PFSK-1 (cell line): ENCODE measurements around the gene TMEM63A.

Experiments
- FOXP2 ChIP-seq: optimal IDR thresholded peaks from 2 replicates; pipeline ENCODE3; 2011; ENCODE audit warnings: borderline replicate concordance, control low read depth, inconsistent platforms; ENCODE audit not compliant: insufficient read depth; ENCODE audit errors: extremely low read length, extremely low read depth
- POLR2AphosphoS5 ChIP-seq: IDR thresholded peaks from 2 replicates; pipeline ENCODE4 v1.6.1; 2012; ENCODE audit warnings: low read depth, mild to moderate bottlenecking, control low read depth, low read length, moderate library complexity
- REST ChIP-seq, 2 experiments: IDR thresholded peaks; 2 replicates each; pipeline versions ENCODE4 v1.6.1 to v1.8.0; 2011 to 2012; ENCODE audit warnings: low read depth in 2 of 2, low read length in 2 of 2, control low read depth in 1 of 2, inconsistent platforms in 1 of 2, mild to moderate bottlenecking in 1 of 2, moderate library complexity in 1 of 2; ENCODE audit not compliant: insufficient read depth in 1 of 2
- SIN3A ChIP-seq: IDR thresholded peaks from 2 replicates; pipeline ENCODE4 v1.6.1; 2012; ENCODE audit warnings: mild to moderate bottlenecking, low read length, moderate library complexity, borderline replicate concordance; ENCODE audit not compliant: insufficient read depth
- TAF1 ChIP-seq: IDR thresholded peaks from 2 replicates; pipeline ENCODE4 v1.6.1; 2012; ENCODE audit warnings: low read length, control low read depth, borderline replicate concordance; ENCODE audit not compliant: insufficient read depth

TMEM63A gene

GRCh38 chr1:225891229-225891972 lies 9.2 kb upstream of the TMEM63A start:
- TF ChIP-seq POLR2AphosphoS5: no peak
- no peak for TF ChIP-seq SIN3A
- no peak for TF ChIP-seq REST (IDR thresholded peaks at IDR 0.05; ENCODE audit: insufficient read depth in 1 of 2, low read depth in 2 of 2, low read length in 2 of 2)
- TF ChIP-seq FOXP2: no peak
- no peak for TF ChIP-seq TAF1

GRCh38 chr1:225890346-225891228 lies 8.4 kb upstream of the TMEM63A start:
- no peak for TF ChIP-seq SIN3A

DNA sequence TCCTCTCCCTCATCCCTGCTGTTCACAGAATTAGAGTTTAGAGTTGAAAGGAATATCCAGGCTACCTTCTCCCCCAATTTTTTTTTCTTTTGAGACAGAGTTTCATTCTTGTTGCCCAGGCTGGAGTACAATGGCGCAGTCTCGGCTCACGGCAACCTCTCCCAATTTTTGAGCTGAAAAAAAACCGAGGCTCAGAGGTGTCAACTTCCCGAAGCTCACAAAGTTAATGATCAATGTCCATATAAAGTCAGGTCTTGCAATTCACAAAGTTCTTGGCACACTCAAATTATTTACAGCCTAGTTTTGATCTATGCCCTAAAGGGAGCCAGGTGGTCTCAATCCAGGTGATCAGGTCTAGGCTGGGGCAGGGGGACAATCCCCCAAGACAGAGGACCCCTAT lies 7.6 kb upstream of the TMEM63A start:
- TF ChIP-seq FOXP2 (no peak), REST (IDR thresholded peaks at IDR 0.05; ENCODE audit: insufficient read depth in 1 of 2, low read depth in 2 of 2, low read length in 2 of 2) (no peak), POLR2AphosphoS5 (no peak), SIN3A (no peak), TAF1 (no peak)

DNA sequence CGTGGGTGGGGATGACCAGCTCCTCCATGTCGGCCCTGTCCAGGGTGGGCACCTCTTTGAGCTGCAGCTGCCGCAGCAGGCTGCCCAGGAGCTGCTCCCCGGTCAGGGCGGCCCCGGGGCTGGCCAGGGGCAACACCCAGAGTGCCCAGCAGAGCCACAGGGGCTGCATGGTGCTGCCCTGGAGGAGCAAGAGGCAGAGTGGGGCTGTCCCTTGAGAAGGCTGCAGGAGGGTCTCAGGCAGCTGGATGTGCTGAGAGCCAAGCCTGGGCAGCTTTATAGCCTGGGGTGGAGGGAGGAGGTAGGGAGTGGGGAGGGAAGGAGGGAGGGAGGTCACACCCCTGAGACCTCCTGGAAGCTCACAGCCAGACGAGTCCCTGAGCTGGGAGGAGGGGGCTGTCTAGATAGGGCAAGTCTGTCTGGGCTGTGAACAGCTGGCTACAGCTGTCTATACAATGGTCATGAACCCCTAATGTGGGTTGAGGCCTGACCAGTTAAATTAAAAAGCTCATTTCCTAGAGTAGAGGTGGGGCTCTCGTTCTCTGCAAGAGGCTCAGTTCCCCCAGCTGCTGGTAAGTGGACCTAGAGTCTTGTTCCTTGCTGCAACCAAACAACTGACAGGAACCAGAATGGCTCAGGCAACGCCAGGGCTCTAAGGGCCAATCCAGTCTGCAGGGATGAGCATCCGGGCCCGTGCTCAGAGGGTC lies 6.9 kb upstream of the TMEM63A start, which contains the start of gene LEFTY1:
Gene LEFTY1, minus strand, starts transcription at position 249 of the 704 bp plus-strand sequence. Its CDS starts 80 bp downstream, at position 169.
- no peak for TF ChIP-seq FOXP2
- no peak for TF ChIP-seq TAF1
- no peak for TF ChIP-seq POLR2AphosphoS5
- no peak for TF ChIP-seq SIN3A
- TF ChIP-seq REST (IDR thresholded peaks at IDR 0.05; ENCODE audit: insufficient read depth in 1 of 2, low read depth in 2 of 2, low read length in 2 of 2): no peak

DNA sequence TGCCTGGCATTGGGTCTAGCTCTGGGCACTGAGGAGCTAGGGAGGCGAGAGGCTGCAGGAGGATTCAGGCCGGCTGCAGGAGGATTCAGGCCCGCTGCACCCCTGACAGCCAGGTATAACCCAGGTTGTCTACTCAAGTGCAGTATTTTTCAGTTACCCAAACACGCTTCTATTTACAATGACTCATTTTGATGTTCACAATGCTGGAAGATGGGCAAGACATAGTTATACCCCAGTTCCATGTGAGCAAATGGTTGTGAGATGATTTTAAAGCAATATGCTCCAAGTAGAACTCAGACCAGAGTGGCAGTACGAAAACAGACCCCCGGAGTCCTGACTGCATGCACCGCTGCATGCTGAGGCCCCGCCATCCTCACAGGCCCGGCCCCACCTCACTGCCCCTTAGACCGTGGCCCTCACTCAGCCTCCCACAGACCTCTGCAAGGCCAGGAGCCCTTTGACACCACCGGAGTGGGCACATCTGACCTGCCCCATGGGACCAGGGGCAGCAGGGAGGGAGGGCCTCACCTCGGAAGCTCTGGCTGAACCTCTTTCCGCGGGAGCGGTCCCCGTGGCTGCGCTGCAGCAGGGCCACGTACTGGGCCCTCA lies 6.2 kb upstream of the TMEM63A start:
- TF ChIP-seq SIN3A (no peak), TAF1 (no peak), POLR2AphosphoS5 (no peak), REST (IDR thresholded peaks at IDR 0.05; ENCODE audit: insufficient read depth in 1 of 2, low read depth in 2 of 2, low read length in 2 of 2) (no peak), FOXP2 (no peak)
